Umbilical cord (tissue), 2 donors: Measurements from ENCODE around the gene AASS. TPM values are rescaled to one million over a fixed set of nuclear protein-coding genes. Genes with fewer than 3 reads are reported as not detected.
"Not testable (repeated sequence)": the region's sequence is repeated elsewhere in the genome, so short reads cannot be mapped to it uniquely, and the experiment has no call there.

Source experiments
- DNase-seq: peaks from one replicate; pipeline ENCODE4 v3.0.0-alpha.2; 2015; ENCODE audit warnings: low spot score
- total RNA-seq: library from RNA; depleted of rRNA; stranded (reverse); fragments of >200 nt; gene quantifications from one replicate; pipeline ENCODE4 v1.2.3, GENCODE V29; 2014; ENCODE audit warnings: low replicate concordance; ENCODE audit not compliant: insufficient read depth

Gene AASS
- total RNA-seq, result 46.5 TPM

GRCh38 chr7:122143751-122144711 is at the start of gene AASS:
TSS of gene AASS (minus strand) at chr7:122144249. CDS start at chr7:122133726, 10,523 bp downstream.
- peak; percentile 99 for DNase-seq

- no peak for DNase-seq
Observed at GRCh38 chr7:122188785-122189184, 44.7 kb upstream of the AASS start.

- no peak for DNase-seq
Observed at GRCh38 chr7:122183106-122183505, 39.1 kb upstream of the AASS start.

GRCh38 chr7:122182081-122182480 is 38.0 kb upstream of the AASS start:
- no peak for DNase-seq

- DNase-seq, result not testable (repeated sequence)
Observed at GRCh38 chr7:122172144-122172543, 28.1 kb upstream of the AASS start.

- DNase-seq, result peak; percentile 31
Observed at GRCh38 chr7:122166740-122167139, 22.7 kb upstream of the AASS start.

- DNase-seq, result no peak
Observed at GRCh38 chr7:122166275-122166674, 22.2 kb upstream of the AASS start.

GRCh38 chr7:122161628-122162027 is 17.6 kb upstream of the AASS start:
- peak; percentile 41 for DNase-seq

GRCh38 chr7:122155566-122155965 is 11.5 kb upstream of the AASS start:
- DNase-seq, result no peak

- DNase-seq, result no peak
Observed at GRCh38 chr7:122148878-122149277, 4.8 kb upstream of the AASS start.

- no peak for DNase-seq
Observed at GRCh38 chr7:122148081-122148480, 4.0 kb upstream of the AASS start.

- no peak for DNase-seq
Observed at GRCh38 chr7:122145937-122146645, 2.0 kb upstream of the AASS start.

GRCh38 chr7:122143376-122143750 is 686 bp downstream of the AASS start:
- DNase-seq, result peak; percentile 22

GRCh38 chr7:122140918-122141317 is 3.1 kb downstream of the AASS start:
- DNase-seq, result no peak

- peak; percentile 13 for DNase-seq
Observed at GRCh38 chr7:122137251-122138077, 6.6 kb downstream of the AASS start.

GRCh38 chr7:122136639-122137245 is 7.3 kb downstream of the AASS start:
- peak; percentile 5 for DNase-seq

- DNase-seq, result peak; percentile 15
Observed at GRCh38 chr7:122136078-122136477, 8.0 kb downstream of the AASS start.

- DNase-seq, result no peak
Observed at GRCh38 chr7:122135275-122135674, 8.8 kb downstream of the AASS start.

GRCh38 chr7:122134793-122135192 is 9.3 kb downstream of the AASS start:
- DNase-seq, result not testable (repeated sequence)

- no peak for DNase-seq
Observed at GRCh38 chr7:122133477-122133876, 10.6 kb downstream of the AASS start.

- DNase-seq, result no peak
Observed at GRCh38 chr7:122132341-122132740, 11.7 kb downstream of the AASS start.
